HG03565 (cell line): ENCODE results near the gene TCIRG1.

Experiments
- ATAC-seq: cut with Tn5 transposase; IDR thresholded peaks from one replicate; pipeline ENCODE4 v1.9.1; 2021; ENCODE audit warnings: mild to moderate bottlenecking, moderate library complexity; ENCODE audit not compliant: unreplicated experiment

TCIRG1 gene

GRCh38 chr11:68004551-68005335 lies 34.1 kb upstream of the TCIRG1 start:
- no peak for ATAC-seq

GRCh38 chr11:68006606-68007166 lies 32.1 kb upstream of the TCIRG1 start:
- no peak for ATAC-seq

- no peak for ATAC-seq
These were observed 31.1 kb upstream of the TCIRG1 start for GRCh38 chr11:68007498-68008380.

GRCh38 chr11:68008381-68009337 lies 30.2 kb upstream of the TCIRG1 start:
- no peak for ATAC-seq

GRCh38 chr11:68009391-68010089 lies 29.3 kb upstream of the TCIRG1 start:
- ATAC-seq, result no peak

- ATAC-seq, result no peak
These were observed 28.5 kb upstream of the TCIRG1 start, which contains the start of gene ALDH3B1 for GRCh38 chr11:68010090-68011041. ALDH3B1 (plus strand) TSS chr11:68010327; CDS start chr11:68015298, 4,971 bp downstream.

GRCh38 chr11:68011051-68011943 lies 27.5 kb upstream of the TCIRG1 start:
- ATAC-seq, result no peak

- no peak for ATAC-seq
These were observed 26.6 kb upstream of the TCIRG1 start for GRCh38 chr11:68012044-68012842.

GRCh38 chr11:68012843-68013610 lies 25.8 kb upstream of the TCIRG1 start:
- ATAC-seq, result no peak

GRCh38 chr11:68013611-68014156 lies 25.1 kb upstream of the TCIRG1 start:
- ATAC-seq, result no peak

- no peak for ATAC-seq
These were observed 24.5 kb upstream of the TCIRG1 start for GRCh38 chr11:68014157-68014946.

- ATAC-seq, result no peak
These were observed 23.8 kb upstream of the TCIRG1 start for GRCh38 chr11:68014947-68015447.

- no peak for ATAC-seq
These were observed 23.4 kb upstream of the TCIRG1 start for GRCh38 chr11:68015467-68015866.

- ATAC-seq, result no peak
These were observed 22.5 kb upstream of the TCIRG1 start for GRCh38 chr11:68016161-68016903.
